RWPE2 (cell line): Measurements from ENCODE around the gene RUNX3.

Source experiments
- ATAC-seq: fragments of 200-7000 bp; cut with Tn5 transposase; 3 replicates; pipeline ENCODE4 v1.9.1; 2021; ENCODE audit warnings: low read depth
- DNase-seq: peaks from one replicate; pipeline ENCODE4 v3.0.0-alpha.2; 2020; ENCODE audit warnings: low spot score
- H3K27ac ChIP-seq: fragments of 450-650 bp; 2 replicates; pipeline ENCODE4 v1.5.1; 2017; ENCODE audit warnings: mild to moderate bottlenecking; ENCODE audit not compliant: poor library complexity, severe bottlenecking
- H3K27me3 ChIP-seq: fragments of 250-450 bp; sonication (Bioruptor Pico); 2 replicates; pipeline ENCODE4 v1.5.1; 2021; ENCODE audit warnings: mild to moderate bottlenecking, moderate library complexity; ENCODE audit not compliant: insufficient read depth, poor library complexity, severe bottlenecking
- H3K36me3 ChIP-seq: fragments of 250-450 bp; sonication (Bioruptor Pico); 2 replicates; pipeline ENCODE4 v1.5.1; 2020; ENCODE audit warnings: low read depth, mild to moderate bottlenecking, moderate library complexity
- H3K4me1 ChIP-seq: fragments of 250-450 bp; sonication (Bioruptor Pico); 2 replicates; pipeline ENCODE4 v1.5.1; 2021; ENCODE audit warnings: mild to moderate bottlenecking, moderate library complexity; ENCODE audit not compliant: insufficient read depth, poor library complexity, severe bottlenecking
- H3K4me3 ChIP-seq: fragments of 250-450 bp; sonication (Bioruptor Pico); 2 replicates; pipeline ENCODE4 v1.5.1; 2021; ENCODE audit warnings: mild to moderate bottlenecking, moderate library complexity; ENCODE audit not compliant: severe bottlenecking
- H3K9me3 ChIP-seq: fragments of 250-450 bp; sonication (Bioruptor Pico); 2 replicates; pipeline ENCODE4 v1.5.1; 2021; ENCODE audit warnings: mild to moderate bottlenecking, moderate library complexity; ENCODE audit not compliant: severe bottlenecking
- TF ChIP-seq, protein P1 (sequence below): fragments of 450-650 bp; IDR thresholded peaks from one replicate; pipeline ENCODE4 v1.5.1; 2017; ENCODE audit warnings: mild to moderate bottlenecking, moderate library complexity; ENCODE audit not compliant: poor library complexity, severe bottlenecking

RUNX3 gene

DNA sequence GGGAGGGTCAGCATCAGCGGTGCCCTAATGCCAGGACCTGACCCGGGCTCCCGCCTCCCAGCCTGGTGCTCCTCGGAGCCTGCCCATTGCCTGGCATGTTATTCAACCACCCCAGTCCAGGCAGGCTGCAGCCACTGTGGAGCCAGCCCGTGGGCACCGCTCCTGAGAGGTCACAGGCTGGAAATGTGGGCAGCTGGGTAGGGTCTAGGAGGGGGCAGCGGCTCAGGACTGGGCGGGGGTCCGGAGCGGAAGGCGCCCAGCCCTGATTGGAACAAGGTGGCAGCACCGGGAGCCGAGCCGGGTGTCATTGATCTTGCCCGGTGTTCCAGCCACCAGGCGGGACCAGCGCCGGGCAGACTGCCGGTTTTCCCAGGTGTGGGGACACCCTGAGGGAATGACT, 12.7 kb upstream of the RUNX3 start:
- no peak overlapping the region for H3K4me3 ChIP-seq
- H3K27me3 ChIP-seq = no peaks in the 10 kb centered on the region
- H3K27ac ChIP-seq = no peak overlapping the region
- H3K9me3 ChIP-seq = no peaks in the 10 kb centered on the region
- H3K36me3 ChIP-seq = no peaks in the 10 kb centered on the region
- DNase-seq (no peak), ATAC-seq (no peak)
- TF ChIP-seq, protein P1, sequence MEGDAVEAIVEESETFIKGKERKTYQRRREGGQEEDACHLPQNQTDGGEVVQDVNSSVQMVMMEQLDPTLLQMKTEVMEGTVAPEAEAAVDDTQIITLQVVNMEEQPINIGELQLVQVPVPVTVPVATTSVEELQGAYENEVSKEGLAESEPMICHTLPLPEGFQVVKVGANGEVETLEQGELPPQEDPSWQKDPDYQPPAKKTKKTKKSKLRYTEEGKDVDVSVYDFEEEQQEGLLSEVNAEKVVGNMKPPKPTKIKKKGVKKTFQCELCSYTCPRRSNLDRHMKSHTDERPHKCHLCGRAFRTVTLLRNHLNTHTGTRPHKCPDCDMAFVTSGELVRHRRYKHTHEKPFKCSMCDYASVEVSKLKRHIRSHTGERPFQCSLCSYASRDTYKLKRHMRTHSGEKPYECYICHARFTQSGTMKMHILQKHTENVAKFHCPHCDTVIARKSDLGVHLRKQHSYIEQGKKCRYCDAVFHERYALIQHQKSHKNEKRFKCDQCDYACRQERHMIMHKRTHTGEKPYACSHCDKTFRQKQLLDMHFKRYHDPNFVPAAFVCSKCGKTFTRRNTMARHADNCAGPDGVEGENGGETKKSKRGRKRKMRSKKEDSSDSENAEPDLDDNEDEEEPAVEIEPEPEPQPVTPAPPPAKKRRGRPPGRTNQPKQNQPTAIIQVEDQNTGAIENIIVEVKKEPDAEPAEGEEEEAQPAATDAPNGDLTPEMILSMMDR = no peak
- H3K4me1 ChIP-seq = no peaks in the 10 kb centered on the region

DNA sequence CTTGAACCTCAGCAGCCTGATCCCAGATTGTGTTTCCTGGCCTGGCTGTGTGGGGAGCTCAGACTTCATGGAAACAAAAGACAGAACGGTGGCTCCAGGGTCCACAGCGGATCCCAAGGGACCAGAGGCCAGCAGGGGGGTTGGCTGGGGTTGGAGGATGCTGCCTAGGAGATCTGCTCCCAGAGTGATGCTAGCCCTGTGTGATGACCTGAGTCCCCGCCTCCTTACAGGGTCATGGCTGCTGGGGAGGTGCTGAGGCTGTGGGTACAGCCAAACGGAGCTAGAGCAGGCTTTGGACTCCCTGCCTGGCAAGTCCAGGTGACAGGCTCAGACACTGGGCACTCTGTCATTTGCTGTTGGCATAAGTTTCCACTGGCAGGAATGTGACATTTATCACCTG, 11.5 kb upstream of the RUNX3 start:
- Histone ChIP-seq H3K36me3 (no peaks in the 10 kb centered on the region), H3K9me3 (no peaks in the 10 kb centered on the region), H3K4me1 (no peaks in the 10 kb centered on the region), H3K4me3 (no peak overlapping the region), H3K27ac (no peak overlapping the region), H3K27me3 (no peaks in the 10 kb centered on the region)
- DNase-seq = no peak
- no peak for ATAC-seq
- TF ChIP-seq, protein P1 = no peak

DNA sequence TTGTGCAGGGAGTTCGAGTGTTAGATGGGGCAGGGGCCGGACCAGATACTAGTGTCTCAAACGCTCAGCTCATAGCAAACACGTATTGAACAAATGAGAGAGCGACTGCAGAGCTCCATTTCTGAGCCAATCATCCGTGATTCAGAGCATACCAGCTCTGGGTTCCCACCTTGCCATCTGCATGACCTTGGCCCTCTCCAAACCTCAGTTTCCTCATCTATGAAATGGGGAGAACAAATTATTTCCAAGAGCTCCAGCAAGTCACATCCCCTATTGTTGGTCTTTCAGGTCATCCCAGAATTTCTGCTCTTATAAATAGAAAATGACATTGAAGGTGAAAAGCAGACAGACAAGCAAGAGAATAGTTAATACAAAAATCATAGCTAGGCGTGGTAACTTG, 10.2 kb upstream of the RUNX3 start:
- no peaks in the 10 kb centered on the region for H3K4me1 ChIP-seq

DNA sequence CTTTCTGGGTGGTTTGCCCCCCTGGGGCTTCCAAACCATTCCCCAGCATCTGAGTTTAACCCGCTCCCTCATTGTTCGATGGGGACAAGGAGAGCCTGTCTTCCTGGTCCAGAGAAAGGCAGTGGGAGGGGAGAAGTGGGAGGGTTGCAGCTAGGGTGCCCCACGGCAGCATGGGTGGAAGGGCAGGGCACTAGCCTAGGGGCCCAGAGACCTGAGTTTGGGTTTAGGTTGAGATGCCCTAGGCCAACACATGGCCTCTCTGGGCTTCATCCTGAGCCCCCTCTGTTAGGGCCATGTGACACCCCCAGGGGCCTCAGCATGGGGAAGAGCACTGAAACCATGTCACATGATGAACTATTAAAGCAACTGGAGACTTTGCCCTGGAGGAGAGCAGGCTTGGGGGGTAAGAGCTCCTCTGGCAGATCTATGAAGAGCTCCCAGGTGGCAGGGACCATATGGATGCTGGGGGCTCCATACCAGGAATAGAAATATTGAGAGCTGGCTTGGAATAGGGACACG, 9.7 kb upstream of the RUNX3 start:
- Histone ChIP-seq H3K27me3 (no peaks in the 10 kb centered on the region), H3K4me3 (no peak overlapping the region), H3K9me3 (no peaks in the 10 kb centered on the region), H3K4me1 (no peaks in the 10 kb centered on the region), H3K27ac (no peak overlapping the region), H3K36me3 (no peaks in the 10 kb centered on the region)
- DNase-seq (no peak), ATAC-seq (no peak)
- TF ChIP-seq, protein P1 = no peak

More for the DNA sequence above, 10.2 kb upstream of the RUNX3 start:
- no peak overlapping the region for H3K4me3 ChIP-seq
- no peak for DNase-seq
- TF ChIP-seq, protein P1 = no peak
- H3K27me3 ChIP-seq = no peaks in the 10 kb centered on the region
- no peak overlapping the region for H3K27ac ChIP-seq
- H3K9me3 ChIP-seq = no peaks in the 10 kb centered on the region
- ATAC-seq = no peak
- no peaks in the 10 kb centered on the region for H3K36me3 ChIP-seq

DNA sequence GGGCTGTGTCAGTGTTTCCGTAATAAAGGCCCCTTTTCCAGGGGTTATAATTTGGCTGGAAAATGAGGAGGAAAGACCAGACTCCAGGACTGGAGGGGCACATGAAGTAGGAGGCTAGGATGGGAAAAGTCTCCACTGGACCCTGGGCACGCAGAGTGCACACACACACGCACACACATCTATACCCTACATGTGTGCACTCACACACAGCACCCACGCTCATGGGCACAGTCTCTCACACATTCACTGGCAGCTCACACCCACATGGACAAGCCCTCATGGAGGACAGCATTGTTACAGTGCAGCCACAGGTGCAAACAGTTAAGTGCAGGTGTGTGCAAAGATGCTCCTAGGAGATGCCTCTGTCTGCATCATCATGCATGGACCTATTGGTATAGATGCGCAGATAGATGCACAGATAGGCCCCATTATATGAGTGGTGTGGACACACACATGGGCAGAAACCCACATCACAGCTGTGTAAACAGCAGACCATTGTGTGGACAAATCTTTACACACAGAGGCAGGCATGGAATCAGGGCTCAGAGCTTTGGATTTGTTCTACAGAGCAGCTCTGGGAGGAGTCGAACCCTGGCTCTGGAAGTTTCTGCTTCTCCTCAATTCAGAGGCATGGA, 9.1 kb upstream of the RUNX3 start:
- Histone ChIP-seq H3K36me3 (no peaks in the 10 kb centered on the region), H3K4me3 (no peak overlapping the region), H3K27me3 (no peaks in the 10 kb centered on the region), H3K27ac (no peak overlapping the region), H3K4me1 (no peaks in the 10 kb centered on the region), H3K9me3 (no peaks in the 10 kb centered on the region)
- ATAC-seq = no peak
- TF ChIP-seq, protein P1 = no peak
- no peak for DNase-seq
